A673 (cell line): ENCODE measurements around the gene CRIP3.

Experiments used
- CTCF ChIP-seq: fragments of 300-800, 200-600 bp; sonication (generic); conservative IDR thresholded peaks from 2 replicates; pipeline ENCODE4 v1.5.1; 2017; ENCODE audit warnings: low read depth, mild to moderate bottlenecking, antibody characterized with exemption, low read length, moderate library complexity, mixed read lengths
- EZH2 ChIP-seq: fragments of 200-600 bp; sonication (generic); IDR thresholded peaks from 2 replicates; pipeline ENCODE4 v1.6.1; 2017; ENCODE audit warnings: borderline replicate concordance, low read depth, mild to moderate bottlenecking, mixed read lengths, antibody characterized with exemption, low read length; ENCODE audit not compliant: poor library complexity, severe bottlenecking

- no peak for TF ChIP-seq EZH2
- no peak for TF ChIP-seq CTCF
Measured at GRCh38 chr6:43308990-43309477, 408 bp upstream of the CRIP3 start.
